Endodermal cell (in vitro differentiated cells): ENCODE measurements around the gene SSC5D. TPM values are rescaled to one million over a fixed set of nuclear protein-coding genes. Genes with fewer than 3 reads are reported as not detected.

Experiments
- DNase-seq: peaks from one replicate; pipeline ENCODE4 v3.0.0-alpha.2; 2017
- H3K27ac ChIP-seq: 2 replicates; pipeline ENCODE4 v1.5.1; 2013; ENCODE audit warnings: mild to moderate bottlenecking, low read depth, low read length, moderate library complexity
- H3K27me3 ChIP-seq: 2 replicates; pipeline ENCODE4 v1.6.1; 2013; ENCODE audit warnings: mild to moderate bottlenecking, low read length, moderate library complexity; ENCODE audit not compliant: insufficient read depth, control insufficient read depth, poor library complexity, severe bottlenecking
- H3K36me3 ChIP-seq: 2 replicates; pipeline ENCODE4 v1.7.0; 2013; ENCODE audit warnings: mild to moderate bottlenecking, low read length, moderate library complexity; ENCODE audit not compliant: control insufficient read depth, insufficient read depth
- H3K4me1 ChIP-seq: one replicate; pipeline ENCODE4 v1.7.0; 2013; ENCODE audit warnings: low read length; ENCODE audit not compliant: control insufficient read depth, insufficient read depth
- H3K4me3 ChIP-seq: 2 replicates; pipeline ENCODE4 v1.5.1; 2013; ENCODE audit warnings: mild to moderate bottlenecking, low read length, moderate library complexity
- H3K9ac ChIP-seq: 2 replicates; pipeline ENCODE4 v1.6.1; 2013; ENCODE audit warnings: mild to moderate bottlenecking, low read length, moderate library complexity; ENCODE audit not compliant: poor library complexity, severe bottlenecking; ENCODE audit errors: extremely low read depth
- H3K9me3 ChIP-seq: 2 replicates; pipeline ENCODE4 v1.6.1; 2013; ENCODE audit warnings: mild to moderate bottlenecking, low read length, moderate library complexity; ENCODE audit not compliant: control insufficient read depth
- H3K27ac Mint-ChIP-seq: 2 replicates; pipeline ENCODE4 v1.8.0; 2020; ENCODE audit warnings: mixed read lengths
- H3K27me3 Mint-ChIP-seq: 2 replicates; pipeline ENCODE4 v1.8.0; 2021; ENCODE audit warnings: mild to moderate bottlenecking, mixed read lengths; ENCODE audit not compliant: insufficient read depth
- H3K36me3 Mint-ChIP-seq: 2 replicates; pipeline ENCODE4 v1.8.0; 2020; ENCODE audit warnings: low read depth, mixed read lengths
- H3K4me1 Mint-ChIP-seq: 2 replicates; pipeline ENCODE4 v1.8.0; 2020; ENCODE audit warnings: mixed read lengths
- H3K4me3 Mint-ChIP-seq: 2 replicates; pipeline ENCODE4 v1.8.0; 2020; ENCODE audit warnings: mild to moderate bottlenecking, moderate library complexity, mixed read lengths
- H3K9me3 Mint-ChIP-seq: 2 replicates; pipeline ENCODE4 v1.8.0; 2020; ENCODE audit warnings: mild to moderate bottlenecking, mixed read lengths
- WGBS, 2 experiments: methylation state at CpG; one replicate each; pipeline versions ENCODE4 v1.1.5 to v1.1.7; 2013; ENCODE audit warnings: missing lambda C conversion rate in 2 of 2, mixed read lengths in 1 of 2; ENCODE audit not compliant: insufficient coverage in 1 of 2, insufficient read length in 1 of 2; 5-methylcytosine and 5-hydroxymethylcytosine counted together
- total RNA-seq, 2 donors: library from RNA; stranded (reverse); fragmentation: NEBNext Ultra II Directional in 1 of 2; extraction: Animal tissue kit (Norgen Biotek cat#: 25700) in 1 of 2; gene quantifications; 2 replicates in 1 of 2; 3 replicates in 1 of 2; pipeline ENCODE4 v1.2.1, GENCODE V29; 2021
- TF ChIP-seq, protein P1 (sequence below): fragments of 200-600 bp; sonication (generic); conservative IDR thresholded peaks from 2 replicates; pipeline ENCODE4 v1.5.0; 2021; ENCODE audit warnings: antibody characterized with exemption, mild to moderate bottlenecking

SSC5D gene
- total RNA-seq, 2 donors from 2014 or later: 1.4 to 2.4 TPM

DNA sequence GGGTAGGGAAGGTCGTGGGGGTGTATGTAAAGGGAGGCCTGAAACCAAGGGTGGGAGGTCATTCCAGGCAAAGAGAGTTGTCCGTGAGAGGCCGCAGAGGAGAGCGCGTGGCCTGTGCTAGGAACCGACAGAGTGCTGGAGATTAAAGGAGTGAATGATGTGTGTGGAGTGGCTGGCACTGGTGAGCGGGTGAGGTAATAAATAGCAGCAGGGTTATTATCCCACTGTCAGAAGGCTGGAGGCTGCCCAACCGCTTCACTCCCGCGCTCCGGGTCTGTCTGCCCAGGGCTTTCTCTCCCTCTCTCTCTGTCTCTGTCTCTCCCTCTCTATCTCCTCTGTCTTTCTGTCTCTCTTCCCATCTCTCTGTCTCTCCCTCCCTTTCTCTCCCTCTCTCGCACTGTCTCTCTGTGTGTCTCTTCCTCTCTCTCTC is 75.0 kb downstream of the SSC5D start:
- no peak for DNase-seq
- Mint-ChIP-seq H3K27ac (no peak overlapping the region), H3K4me1 (no peaks in the 10 kb centered on the region), H3K4me3 (no peak overlapping the region), H3K9me3 (peaks cover 3% of the 10 kb centered on the region), H3K36me3 (no peaks in the 10 kb centered on the region), H3K27me3 (peaks cover 22% of the 10 kb centered on the region)
- TF ChIP-seq, protein P1, sequence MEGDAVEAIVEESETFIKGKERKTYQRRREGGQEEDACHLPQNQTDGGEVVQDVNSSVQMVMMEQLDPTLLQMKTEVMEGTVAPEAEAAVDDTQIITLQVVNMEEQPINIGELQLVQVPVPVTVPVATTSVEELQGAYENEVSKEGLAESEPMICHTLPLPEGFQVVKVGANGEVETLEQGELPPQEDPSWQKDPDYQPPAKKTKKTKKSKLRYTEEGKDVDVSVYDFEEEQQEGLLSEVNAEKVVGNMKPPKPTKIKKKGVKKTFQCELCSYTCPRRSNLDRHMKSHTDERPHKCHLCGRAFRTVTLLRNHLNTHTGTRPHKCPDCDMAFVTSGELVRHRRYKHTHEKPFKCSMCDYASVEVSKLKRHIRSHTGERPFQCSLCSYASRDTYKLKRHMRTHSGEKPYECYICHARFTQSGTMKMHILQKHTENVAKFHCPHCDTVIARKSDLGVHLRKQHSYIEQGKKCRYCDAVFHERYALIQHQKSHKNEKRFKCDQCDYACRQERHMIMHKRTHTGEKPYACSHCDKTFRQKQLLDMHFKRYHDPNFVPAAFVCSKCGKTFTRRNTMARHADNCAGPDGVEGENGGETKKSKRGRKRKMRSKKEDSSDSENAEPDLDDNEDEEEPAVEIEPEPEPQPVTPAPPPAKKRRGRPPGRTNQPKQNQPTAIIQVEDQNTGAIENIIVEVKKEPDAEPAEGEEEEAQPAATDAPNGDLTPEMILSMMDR: no peak
- WGBS, 2 experiments: 82 to 84% methylated on average over 9 to 12 of the region's 12 CpGs
- H3K4me3 ChIP-seq: no peak overlapping the region
- H3K27me3 ChIP-seq: peaks cover 6% of the 10 kb centered on the region
- H3K36me3 ChIP-seq: no peaks in the 10 kb centered on the region
- no peaks in the 10 kb centered on the region for H3K9me3 ChIP-seq
- H3K9ac ChIP-seq: no peak overlapping the region
- H3K27ac ChIP-seq: no peak overlapping the region
- H3K4me1 ChIP-seq: no peaks in the 10 kb centered on the region

DNA sequence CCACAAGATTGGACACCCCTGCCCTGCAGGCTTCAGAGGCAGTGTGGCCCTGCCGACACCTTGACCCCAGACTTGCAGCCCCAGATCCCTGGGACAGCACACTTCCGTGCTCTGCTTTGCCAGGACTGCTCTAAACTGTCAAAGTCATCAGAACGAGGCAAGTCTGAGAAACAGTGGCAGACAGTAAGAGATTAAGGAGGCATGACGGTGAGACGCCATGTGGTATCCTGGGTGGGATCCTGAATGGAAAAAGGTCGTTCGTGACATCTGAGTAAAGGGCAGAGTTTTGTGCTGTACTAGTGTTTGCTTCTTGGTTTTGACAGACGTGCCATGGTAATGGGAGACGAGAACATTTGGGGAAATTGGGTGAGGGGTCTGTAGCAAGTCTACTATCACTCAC is 78.6 kb downstream of the SSC5D start:
- no peak overlapping the region for H3K27ac ChIP-seq
- H3K9me3 ChIP-seq: no peaks in the 10 kb centered on the region
- H3K27ac Mint-ChIP-seq: no peak overlapping the region
- H3K36me3 ChIP-seq: no peaks in the 10 kb centered on the region
- H3K4me1 ChIP-seq: no peaks in the 10 kb centered on the region
- no peak overlapping the region for H3K9ac ChIP-seq
- peaks cover 9% of the 10 kb centered on the region for H3K9me3 Mint-ChIP-seq
- TF ChIP-seq, protein P1: no peak
- H3K4me3 ChIP-seq: no peak overlapping the region
- H3K27me3 ChIP-seq: peaks cover 6% of the 10 kb centered on the region
- H3K4me1 Mint-ChIP-seq: no peaks in the 10 kb centered on the region
- no peaks in the 10 kb centered on the region for H3K36me3 Mint-ChIP-seq
- DNase-seq: no peak
- 64 to 76% methylated on average over 5 to 9 of the region's 9 CpGs for WGBS, 2 experiments
- peaks cover 10% of the 10 kb centered on the region for H3K27me3 Mint-ChIP-seq
- no peak overlapping the region for H3K4me3 Mint-ChIP-seq

GRCh38 chr19:55567708-55568328 is 79.6 kb downstream of the SSC5D start:
- TF ChIP-seq, protein P1: no peak
- H3K4me3 Mint-ChIP-seq: no peak overlapping the region
- no peaks in the 10 kb centered on the region for H3K9me3 ChIP-seq
- no peak overlapping the region for H3K27ac ChIP-seq
- H3K27me3 ChIP-seq: peaks cover 6% of the 10 kb centered on the region
- no peaks in the 10 kb centered on the region for H3K4me1 ChIP-seq
- no peak for DNase-seq
- no peak overlapping the region for H3K27ac Mint-ChIP-seq
- peaks cover 10% of the 10 kb centered on the region for H3K27me3 Mint-ChIP-seq
- H3K9ac ChIP-seq: no peak overlapping the region
- peaks cover 9% of the 10 kb centered on the region for H3K9me3 Mint-ChIP-seq
- H3K4me3 ChIP-seq: no peak overlapping the region
- H3K36me3 ChIP-seq: no peaks in the 10 kb centered on the region
- H3K4me1 Mint-ChIP-seq: no peaks in the 10 kb centered on the region
- no peaks in the 10 kb centered on the region for H3K36me3 Mint-ChIP-seq

Other genes starting within 250 kb of the SSC5D start
- 10 to 100 TPM; 74.8 to 79.9 TPM for gene PPP6R1, start 229.4 kb upstream of the SSC5D start, total RNA-seq
- 10 to 100 TPM; 43.7 to 48.5 TPM for gene HSPBP1, start 208.3 kb upstream of the SSC5D start, total RNA-seq
- gene BRSK1, start 204.4 kb upstream of the SSC5D start, total RNA-seq: 10 to 100 TPM; 75.9 to 91.4 TPM
- gene TMEM150B, start 163.1 kb upstream of the SSC5D start, total RNA-seq: under 1 TPM; 0.73 to 0.95 TPM
- gene KMT5C, start 148.6 kb upstream of the SSC5D start, total RNA-seq: 10 to 100 TPM; 73.1 to 80.6 TPM
- gene COX6B2, start 133.7 kb upstream of the SSC5D start, total RNA-seq: under 1 TPM; 0.75 to 0.84 TPM
- gene GARIN5B, start 125.2 kb upstream of the SSC5D start, total RNA-seq: under 1 TPM; 0.09 to 0.11 TPM
- 1 to 10 TPM in 1 of 2 donors, under 1 TPM in 1; 0.91 to 1.7 TPM for gene IL11, start 118.0 kb upstream of the SSC5D start, total RNA-seq
- 1 to 10 TPM in 1 of 2 donors, not detected in 1; 1.2 TPM for gene TMEM190, start 111.6 kb upstream of the SSC5D start, total RNA-seq
- 1 to 10 TPM; 3.9 to 4.4 TPM for gene TMEM238, start 104.1 kb upstream of the SSC5D start, total RNA-seq
- gene RPL28, start 102.5 kb upstream of the SSC5D start, total RNA-seq: 1,000 to 10,000 TPM; 1,672 to 1,902 TPM
- gene UBE2S, start 80.6 kb upstream of the SSC5D start, total RNA-seq: 100 to 1,000 TPM; 202 to 246 TPM
- gene SHISA7, start 45.1 kb upstream of the SSC5D start, total RNA-seq: not detected
- gene ISOC2, start 26.8 kb upstream of the SSC5D start, total RNA-seq: 10 to 100 TPM; 35.9 to 39.2 TPM
- gene C19orf85, start 23.7 kb upstream of the SSC5D start, total RNA-seq: 1 to 10 TPM in 1 of 2 donors, under 1 TPM in 1; 0.62 to 2.3 TPM
- gene ZNF628, start 11.8 kb upstream of the SSC5D start, total RNA-seq: 10 to 100 TPM in 1 of 2 donors, 1 to 10 TPM in 1; 9.9 to 12.6 TPM
- 10 to 100 TPM; 51.3 to 67.1 TPM for gene NAT14, start 3.2 kb upstream of the SSC5D start, total RNA-seq
- 1 to 10 TPM; 3.3 to 6.6 TPM for gene SBK2, start 48.7 kb downstream of the SSC5D start, total RNA-seq
- 1 to 10 TPM in 1 of 2 donors, under 1 TPM in 1; 0.48 to 1.4 TPM for gene SBK3, start 57.1 kb downstream of the SSC5D start, total RNA-seq
- 10 to 100 TPM; 27.5 to 30.7 TPM for gene ZNF579, start 92.4 kb downstream of the SSC5D start, total RNA-seq
- gene FIZ1, start 111.1 kb downstream of the SSC5D start, total RNA-seq: 10 to 100 TPM; 19.7 to 21.1 TPM
- gene ZNF524, start 111.9 kb downstream of the SSC5D start, total RNA-seq: 1 to 10 TPM; 5.0 to 5.8 TPM
- 10 to 100 TPM; 14.5 to 14.9 TPM for gene ZNF865, start 117.2 kb downstream of the SSC5D start, total RNA-seq
- 10 to 100 TPM in 1 of 2 donors, 1 to 10 TPM in 1; 7.2 to 10.7 TPM for gene ZNF784, start 136.1 kb downstream of the SSC5D start, total RNA-seq
- 10 to 100 TPM; 27.3 to 38.6 TPM for gene ZNF580, start 152.6 kb downstream of the SSC5D start, total RNA-seq
- 10 to 100 TPM; 47.2 to 48.7 TPM for gene ZNF581, start 155.2 kb downstream of the SSC5D start, total RNA-seq
- gene CCDC106, start 159.8 kb downstream of the SSC5D start, total RNA-seq: 10 to 100 TPM; 18.0 to 24.9 TPM
- 100 to 1,000 TPM; 264 to 293 TPM for gene U2AF2, start 166.6 kb downstream of the SSC5D start, total RNA-seq
- 100 to 1,000 TPM; 148 to 149 TPM for gene EPN1, start 186.8 kb downstream of the SSC5D start, total RNA-seq
- not detected for gene NLRP9, start 250.0 kb downstream of the SSC5D start, total RNA-seq